HG03095 (cell line): Measurements from ENCODE around the gene EYS.
"Not testable (repeated sequence)": the region's sequence is repeated elsewhere in the genome, so short reads cannot be mapped to it uniquely, and the experiment has no call there.

Experiments used
- ATAC-seq: cut with Tn5 transposase; IDR thresholded peaks from one replicate; pipeline ENCODE4 v1.9.1; 2021; ENCODE audit warnings: moderate library complexity; ENCODE audit not compliant: unreplicated experiment

Gene EYS

DNA sequence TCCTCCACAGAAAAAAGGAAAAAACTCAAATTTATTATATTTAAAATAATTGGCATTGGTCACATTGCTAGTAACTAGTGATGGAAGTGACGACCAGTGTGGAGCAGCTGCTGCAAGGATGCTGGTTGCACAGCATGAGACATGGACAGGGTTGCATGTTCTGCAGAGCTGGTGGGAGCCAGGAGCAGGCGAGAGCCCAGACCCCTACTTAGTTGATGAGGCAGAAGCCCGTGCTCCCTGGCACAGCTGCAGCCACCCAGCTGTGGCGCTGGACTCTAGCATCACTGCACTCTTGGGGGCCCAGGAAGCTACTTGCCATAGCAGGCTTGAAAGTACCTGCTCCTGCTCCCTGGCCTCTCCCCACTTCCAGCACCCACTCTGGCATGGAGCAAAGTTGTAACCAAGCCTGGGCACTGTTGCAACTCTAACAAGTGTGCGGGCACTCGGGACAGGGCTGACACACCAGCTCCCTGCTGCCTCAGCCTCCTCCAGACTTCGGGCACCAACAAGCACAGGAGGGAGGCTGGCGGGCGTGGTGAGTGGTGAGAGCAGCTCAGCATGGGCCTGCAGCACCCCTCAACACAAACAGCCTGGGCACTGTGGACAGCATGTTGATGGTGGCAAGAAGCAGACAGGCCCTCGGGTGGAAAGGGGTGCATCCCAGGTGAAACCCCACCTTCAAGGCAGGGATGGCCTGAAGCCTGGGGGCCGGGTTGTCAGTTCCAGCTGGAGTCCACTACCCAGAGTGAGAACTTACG lies 69.6 kb downstream of the EYS start:
- no peak for ATAC-seq

DNA sequence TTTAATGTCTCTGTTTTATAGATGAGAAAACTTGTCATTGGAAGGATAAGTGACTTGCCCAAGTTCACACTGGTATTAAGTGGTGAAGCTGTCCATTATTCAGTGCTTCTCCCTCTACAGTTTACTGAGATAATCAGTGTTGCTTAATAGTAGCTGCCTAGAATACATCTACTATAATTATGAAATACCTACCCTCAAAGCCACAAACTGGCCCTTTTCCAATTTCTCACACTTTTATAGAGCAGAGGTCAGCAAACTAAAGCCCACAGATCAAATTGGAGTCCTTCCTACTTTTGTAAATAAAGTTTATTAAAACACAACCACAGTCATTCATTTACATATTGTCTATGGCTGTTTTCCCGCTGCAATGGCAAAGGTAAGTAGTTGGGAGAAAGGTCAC lies 73.5 kb downstream of the EYS start:
- ATAC-seq = no peak

DNA sequence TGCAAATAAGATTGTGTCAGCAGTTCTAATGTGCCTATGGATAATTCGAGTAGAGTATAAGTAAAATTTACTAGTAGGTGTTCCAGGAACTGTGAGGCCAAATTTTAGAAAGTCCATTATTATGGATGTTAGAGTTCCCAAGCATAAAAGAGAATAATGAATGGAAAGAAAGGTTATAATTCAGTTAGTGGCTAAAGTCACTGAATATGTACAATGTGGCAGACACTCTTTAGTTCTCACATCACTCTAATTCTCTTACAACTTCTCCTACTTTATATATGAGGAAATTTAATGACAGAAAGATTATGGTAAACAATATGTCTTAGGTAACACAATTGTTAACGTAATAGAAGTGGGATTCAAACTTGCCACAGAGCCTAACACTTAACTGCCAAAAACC lies 75.3 kb downstream of the EYS start:
- ATAC-seq = no peak

DNA sequence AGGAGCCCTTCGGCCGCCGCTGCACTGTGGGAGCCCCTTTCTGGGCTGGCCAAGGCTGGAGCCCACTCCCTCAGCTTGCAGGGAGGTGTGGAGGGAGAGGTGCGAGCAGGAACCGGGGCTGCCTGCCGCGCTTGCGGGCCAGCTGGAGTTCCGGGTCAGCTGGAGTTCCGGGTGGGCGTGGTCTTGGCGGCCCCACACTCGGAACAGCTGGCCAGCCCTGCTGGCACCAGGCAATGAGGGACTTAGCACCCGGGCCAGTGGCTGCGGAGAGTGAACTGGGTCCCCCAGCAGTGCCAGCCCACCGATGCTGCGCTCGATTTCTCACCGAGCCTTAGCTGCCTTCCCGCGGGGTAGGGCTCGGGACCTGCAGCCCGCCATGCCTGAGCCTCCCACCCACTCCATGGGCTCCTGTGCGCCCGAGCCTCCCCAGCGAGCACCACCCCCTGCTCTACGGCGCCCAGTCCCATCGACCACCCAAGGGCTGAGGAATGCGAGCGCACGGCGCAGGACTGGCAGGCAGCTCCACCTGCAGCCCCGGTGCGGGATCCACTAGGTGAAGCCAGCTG lies 79.5 kb downstream of the EYS start:
- not testable (repeated sequence) for ATAC-seq

DNA sequence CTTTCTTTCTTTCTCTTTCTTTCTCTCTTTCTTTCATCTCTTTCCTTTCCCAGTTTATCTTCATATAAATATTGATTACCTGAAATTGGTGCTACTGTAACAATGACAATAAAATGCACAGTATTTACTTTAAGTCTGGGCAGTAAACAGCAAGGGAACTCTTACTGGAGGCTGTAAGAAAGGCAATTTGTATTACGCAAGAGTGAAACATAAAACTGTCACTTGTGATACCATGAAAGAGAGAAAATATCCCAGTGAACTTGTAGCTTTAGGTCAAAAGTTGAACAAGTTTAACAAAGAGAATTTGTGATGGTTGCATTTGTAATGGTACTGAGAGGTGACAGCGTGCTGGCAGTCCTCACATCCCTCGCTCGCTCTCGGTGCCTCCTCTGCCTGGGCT lies 80.0 kb downstream of the EYS start:
- ATAC-seq = no peak

DNA sequence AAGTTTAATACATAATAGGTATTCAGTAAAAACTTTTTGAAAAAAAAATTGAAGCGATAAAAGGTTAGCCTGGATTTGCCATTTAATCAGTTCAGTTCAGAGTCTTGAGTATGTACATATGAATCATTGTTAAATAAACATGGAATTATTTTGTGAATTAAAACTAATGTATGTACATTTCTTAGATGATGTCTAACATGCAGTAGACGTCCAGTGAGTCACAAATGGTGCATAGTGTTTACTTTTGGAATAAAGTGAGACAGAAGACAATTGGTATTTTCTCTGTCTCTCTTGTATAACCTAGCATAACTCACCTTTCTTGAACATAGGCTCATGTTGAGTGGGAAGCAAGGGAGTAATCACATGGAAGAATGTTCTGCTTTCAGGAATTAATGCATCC lies 83.5 kb downstream of the EYS start:
- no peak for ATAC-seq

DNA sequence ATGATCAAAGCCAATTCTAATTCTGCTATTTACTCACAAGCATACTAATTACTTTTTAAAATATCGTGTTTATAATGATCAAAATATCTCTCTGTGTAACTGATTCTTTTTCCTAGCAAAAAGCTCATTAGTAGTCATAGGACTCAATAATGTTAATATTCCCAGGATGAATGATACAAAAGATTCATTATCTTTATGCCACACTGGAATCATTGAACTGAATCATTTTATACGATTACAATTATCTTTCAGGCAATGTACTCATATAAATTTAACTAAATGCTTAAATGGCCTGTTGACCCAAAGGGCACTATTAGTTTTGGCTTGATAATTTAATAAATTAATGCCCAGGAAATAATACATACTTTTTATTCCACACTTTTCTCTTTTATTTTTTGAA lies 96.3 kb downstream of the EYS start:
- no peak for ATAC-seq

DNA sequence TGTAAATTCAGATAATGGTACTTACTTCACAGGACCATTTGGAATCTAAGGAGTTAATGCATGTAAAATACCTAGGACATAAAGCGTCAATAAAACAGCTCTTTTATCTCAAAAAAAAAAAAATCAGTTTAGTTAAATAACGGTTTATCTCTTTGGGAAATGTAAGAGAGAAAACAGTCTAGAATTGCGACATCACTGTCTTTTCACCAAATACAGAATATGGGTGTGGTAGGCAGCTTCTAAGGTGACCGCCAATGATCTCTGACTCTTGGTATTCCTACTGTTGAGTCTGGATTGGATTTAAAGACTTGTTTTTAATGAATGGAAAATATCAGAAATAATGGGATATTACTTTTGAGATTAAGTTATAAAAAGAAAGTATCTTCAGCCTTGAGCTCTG lies 111.5 kb downstream of the EYS start:
- no peak for ATAC-seq

DNA sequence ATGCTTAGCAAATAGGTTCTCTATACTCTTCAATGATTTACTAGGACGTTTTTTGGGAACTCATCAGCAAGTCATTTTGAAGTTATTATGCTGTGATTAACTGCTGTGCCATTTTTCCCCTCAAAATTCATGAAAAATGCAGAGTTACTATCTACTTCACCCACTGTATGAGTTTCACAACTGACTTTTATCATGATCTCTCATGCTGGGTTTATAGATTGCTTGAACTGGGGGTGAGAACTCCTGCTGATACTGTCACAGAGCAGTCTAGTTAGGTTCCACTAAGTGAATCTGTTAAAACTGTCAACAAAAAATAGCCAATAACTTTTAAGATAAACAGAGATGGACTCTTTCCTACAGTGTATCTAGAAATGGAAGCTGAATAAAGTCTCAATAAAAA lies 136.7 kb downstream of the EYS start:
- no peak for ATAC-seq

DNA sequence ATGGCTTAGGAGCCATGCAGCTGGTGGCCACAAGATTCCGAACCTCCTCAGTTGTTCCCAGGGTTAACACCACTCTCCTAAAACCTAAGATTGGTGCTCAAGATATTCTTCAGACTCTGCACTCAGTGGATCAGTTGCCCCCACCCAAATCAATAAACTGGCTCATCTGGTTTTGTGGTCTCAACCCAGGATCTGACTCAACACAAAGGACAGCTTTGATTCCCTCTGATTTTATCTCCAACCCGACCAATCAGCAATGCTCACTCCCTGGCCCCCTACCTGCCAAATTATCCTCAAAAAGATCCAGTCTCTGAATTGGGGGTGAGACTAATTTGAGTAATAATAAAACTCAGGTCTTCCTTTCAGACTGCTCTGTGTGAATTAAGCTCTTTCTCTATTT lies 137.5 kb downstream of the EYS start:
- ATAC-seq = no peak

DNA sequence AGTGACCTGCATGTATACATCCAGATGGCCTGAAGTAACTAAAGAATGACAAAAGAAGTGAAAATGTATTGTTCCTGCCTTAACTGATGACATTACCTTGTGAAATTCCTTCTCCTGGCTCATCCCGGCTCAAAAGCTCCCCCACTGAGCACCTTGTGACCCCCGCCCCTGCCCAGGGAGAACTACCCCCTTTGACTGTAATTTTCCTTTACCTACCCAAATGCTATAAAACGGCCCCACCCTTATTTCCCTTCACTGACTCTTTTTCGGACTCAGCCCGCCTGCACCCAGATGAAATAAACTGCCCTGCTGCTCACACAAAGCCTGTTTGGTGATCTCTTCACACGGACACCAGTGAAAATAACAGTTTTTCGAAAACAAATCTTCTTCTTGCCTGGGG lies 138.0 kb downstream of the EYS start:
- ATAC-seq = not testable (repeated sequence)

DNA sequence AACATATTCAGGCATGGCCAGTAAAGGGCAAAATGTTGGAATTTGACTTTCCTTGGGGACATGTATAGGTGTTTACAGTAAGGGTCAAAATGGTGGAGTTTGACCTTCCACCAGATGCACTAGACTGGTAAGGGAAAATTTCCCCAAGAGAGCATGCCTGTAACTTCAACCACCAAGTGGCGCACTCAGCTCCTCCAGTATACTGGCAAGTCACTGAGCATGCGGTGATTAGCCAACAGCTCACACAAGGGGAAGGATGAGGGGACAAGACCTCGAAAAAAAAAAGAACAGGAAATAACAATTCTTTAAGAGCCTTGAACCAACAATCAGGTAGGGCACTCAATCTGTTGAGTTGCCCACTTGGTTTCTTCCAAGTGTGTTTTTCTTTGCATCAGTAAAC lies 140.9 kb downstream of the EYS start:
- no peak for ATAC-seq

DNA sequence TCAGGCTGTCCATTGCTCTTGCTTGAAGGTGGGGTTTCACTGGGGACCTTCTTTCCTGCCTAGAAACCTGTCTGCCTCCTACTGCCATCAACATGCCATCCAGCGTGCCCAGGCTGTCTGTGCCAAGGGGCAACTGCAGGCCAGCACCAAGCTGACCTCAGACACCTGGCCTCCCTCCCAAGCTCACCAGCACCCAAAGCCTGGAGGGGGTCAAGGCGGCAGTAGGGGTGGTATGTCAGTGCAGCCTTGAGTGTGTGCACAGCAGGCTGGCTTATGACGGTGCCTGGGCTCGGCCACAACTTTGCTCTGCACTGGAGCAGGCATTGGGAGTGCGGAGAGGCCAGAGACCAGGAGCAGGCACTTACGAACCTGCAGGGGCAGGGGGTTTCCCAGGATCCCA lies 149.0 kb downstream of the EYS start:
- ATAC-seq = no peak

DNA sequence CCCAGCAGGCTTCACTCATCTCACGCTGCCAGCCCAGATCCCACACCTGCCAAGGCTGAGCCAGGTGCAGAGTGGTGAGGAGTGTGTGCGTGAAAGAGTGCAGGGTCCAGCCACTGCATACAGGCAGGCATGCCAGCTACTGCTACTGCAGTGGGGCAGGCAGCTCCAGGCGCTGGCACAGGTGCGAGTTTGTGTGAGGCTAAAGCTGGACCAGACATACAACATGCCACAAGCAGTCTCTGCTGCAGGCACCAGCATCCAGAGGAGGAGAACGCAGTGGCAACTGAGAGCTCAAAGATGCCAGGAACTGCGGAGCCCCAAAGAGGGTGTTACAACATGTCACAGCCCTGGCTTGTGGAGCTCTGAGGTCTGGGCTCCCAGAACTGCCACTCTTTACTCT lies 149.8 kb downstream of the EYS start:
- no peak for ATAC-seq

DNA sequence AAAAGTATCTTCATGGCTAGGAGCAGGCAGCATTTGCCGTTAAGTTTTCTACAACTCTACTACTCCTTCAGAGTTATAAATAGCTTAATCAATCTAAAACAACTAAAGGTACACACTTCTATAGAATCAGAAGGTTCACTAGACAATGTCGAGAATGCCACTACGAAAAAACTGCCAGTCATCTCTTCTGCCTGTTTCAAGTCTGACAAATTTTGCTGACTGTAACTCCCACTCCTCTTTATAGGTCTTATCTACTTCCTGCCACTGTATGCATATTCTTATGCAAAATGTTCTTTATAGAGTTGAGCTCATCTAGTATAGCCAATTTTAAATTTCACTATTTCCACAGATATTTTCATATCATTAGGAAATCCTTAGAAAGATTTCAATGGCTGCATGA lies 160.1 kb downstream of the EYS start:
- no peak for ATAC-seq

DNA sequence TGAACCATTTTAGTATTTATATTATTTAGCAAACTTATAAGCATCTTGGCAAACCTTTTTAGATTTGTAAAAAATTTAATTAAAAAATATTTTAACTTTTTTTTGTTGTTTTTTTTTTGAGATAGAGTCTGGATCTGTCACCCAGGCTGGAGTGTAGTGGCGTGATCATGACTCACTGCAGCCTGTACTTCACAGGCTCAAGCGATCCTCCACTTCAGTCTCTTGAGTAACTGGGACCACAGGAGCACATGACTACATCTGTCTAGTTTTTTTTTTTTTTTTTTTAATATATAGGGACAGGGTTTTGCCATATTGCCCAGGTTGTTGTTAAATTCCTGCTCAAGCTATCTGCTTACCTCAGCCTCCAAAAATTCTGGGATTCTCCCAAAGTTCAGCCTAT lies 161.1 kb downstream of the EYS start:
- ATAC-seq = no peak

DNA sequence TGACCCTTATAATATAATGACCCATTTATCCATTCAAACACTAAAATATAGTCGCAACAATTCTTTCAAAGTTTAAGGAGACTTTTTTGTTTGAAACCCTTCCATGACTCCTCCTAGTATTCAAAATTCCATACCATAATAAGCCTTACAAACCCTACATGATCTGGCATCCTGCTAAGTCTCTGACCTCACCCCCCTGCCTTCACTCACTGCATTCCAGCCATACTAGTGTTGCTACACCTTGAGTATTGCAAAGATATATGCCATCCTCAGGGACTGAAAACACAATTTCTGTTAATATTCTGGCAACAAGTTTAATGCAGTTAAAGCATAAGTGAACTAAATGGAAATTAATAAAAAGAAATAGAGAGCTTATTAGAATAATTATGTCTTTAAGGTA lies 168.4 kb downstream of the EYS start:
- ATAC-seq = no peak

DNA sequence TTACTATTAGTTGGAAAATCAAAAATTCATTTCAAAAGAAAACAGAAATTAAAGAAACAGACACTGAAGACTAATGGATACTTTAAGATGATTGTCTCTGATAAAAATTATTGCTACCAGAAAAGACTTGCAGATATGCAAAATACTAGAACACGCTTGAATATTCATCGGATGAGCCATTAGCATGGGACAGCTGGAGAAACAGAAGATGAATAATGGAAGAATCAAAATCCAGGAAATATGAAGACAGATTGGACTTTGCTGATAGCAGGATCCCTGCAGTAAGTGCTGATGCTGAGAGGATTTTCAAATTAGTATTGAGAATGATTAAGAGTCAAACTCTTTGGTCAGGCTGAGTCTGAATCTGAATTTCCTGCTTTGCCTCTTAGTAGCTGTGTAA lies 169.4 kb downstream of the EYS start:
- no peak for ATAC-seq

DNA sequence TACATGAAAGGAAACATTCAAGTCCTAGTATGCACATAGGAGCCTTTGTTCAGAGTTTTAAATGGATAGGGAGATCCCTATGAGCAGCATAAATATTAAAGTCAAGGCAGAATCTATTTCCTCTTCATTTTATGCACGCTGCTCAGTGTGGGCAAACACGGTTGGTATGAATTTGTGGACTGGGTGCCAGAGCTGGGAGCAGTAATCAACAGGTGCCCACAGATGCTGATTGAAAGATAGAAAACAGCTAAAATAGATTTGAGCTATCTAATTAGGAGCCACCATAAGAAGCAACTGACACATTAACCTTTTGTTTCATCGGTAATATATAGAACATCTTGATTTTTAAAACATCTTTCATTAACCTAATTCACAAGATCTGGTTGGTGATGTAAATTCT lies 175.5 kb downstream of the EYS start:
- no peak for ATAC-seq

DNA sequence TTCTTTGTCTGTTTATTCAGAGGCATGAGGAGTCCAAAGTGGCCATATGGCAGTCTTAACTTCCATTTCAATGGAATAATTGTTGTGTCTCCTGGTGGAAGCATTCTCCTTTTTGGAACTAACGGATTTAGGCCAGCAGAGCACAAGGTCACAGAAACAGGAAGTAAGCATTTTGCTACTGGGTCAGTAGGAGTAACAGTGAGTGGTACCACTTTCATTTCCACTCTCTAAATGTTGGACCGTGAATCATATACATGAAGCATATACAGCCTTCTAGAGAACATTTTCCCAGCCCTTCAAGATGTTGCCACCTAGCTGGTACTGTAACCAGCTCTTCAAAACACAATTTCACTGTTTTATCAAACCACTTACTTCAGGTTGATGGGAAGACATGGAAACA lies 182.8 kb downstream of the EYS start:
- no peak for ATAC-seq

DNA sequence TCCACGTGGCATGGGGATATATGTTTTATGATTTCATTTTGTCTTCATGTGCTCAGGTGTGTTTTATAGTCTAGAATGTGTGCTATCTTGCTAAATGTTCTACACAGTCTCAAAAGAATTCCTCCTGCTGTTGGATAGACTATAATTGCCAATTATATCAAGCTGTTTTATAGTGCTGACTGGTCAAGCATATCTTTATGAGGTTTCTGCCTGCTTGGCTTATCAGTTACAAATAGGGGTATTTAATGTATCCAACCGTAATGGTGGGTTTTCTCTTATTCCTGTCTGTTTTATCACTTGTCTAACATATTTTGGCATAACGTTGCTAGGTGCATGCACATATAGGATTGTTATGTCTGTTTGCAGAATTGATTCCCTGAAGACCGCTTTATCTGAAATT lies 201.3 kb downstream of the EYS start:
- ATAC-seq = no peak

DNA sequence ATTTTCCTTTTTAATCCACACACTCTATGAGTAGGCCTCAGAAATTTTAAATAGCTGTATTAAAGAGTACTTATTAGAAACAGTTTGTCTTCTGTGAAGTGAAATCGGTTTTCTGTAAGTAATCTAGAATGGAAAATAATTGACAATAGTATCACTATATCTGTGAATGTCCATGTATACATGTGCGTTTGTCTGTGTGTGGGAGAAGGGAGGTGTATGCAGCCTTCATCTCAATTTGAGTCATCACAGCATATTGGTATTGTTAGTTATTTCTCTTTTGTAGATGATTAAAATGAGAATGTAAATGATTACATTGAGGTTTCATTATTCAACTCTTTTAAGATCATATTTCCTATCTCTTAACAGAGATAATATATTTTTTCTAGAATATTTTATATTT lies 206.0 kb downstream of the EYS start:
- ATAC-seq = no peak

DNA sequence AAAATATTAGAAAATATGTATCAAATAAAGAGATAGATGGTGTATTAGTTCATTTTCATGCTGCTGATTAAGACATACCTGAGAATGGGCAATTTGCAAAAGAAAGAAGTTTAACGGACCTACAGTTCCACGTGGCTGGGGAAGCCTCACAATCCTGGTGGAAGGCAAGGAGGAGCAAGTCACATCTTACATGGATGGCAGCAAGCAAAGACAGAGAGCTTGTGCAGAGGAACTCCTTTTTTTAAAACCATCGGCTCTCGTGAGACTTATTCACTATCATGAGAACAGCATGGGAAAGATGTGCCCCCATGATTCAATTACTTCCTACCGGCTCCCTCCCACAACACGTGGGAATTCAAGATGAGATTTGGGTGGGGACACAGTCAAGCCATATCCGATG lies 223.4 kb downstream of the EYS start:
- ATAC-seq = not testable (repeated sequence)
